Prostate gland (tissue), 2 donors: ENCODE data around the gene PCSK1. TPM values are rescaled to one million over a fixed set of nuclear protein-coding genes. Genes with fewer than 3 reads are reported as not detected.
"Not testable (repeated sequence)": the region's sequence is repeated elsewhere in the genome, so short reads cannot be mapped to it uniquely, and the experiment has no call there.

Source experiments
- DNase-seq: peaks from one replicate; pipeline ENCODE4 v3.0.0-alpha.2; 2019; ENCODE audit warnings: low spot score
- H3K27ac ChIP-seq, 2 donors: fragments of 200-600 bp; sonication (generic); 2 replicates each; pipeline ENCODE4 v1.5.1; 2017 to 2019
- H3K27me3 ChIP-seq: fragments of 200-600 bp; sonication (generic); replicated peaks from 2 replicates; pipeline ENCODE4 v1.5.1; 2019; ENCODE audit not compliant: insufficient read depth
- H3K36me3 ChIP-seq, 2 donors: fragments of 200-600 bp; sonication (generic); 1 replicate in 1 of 2; 2 replicates in 1 of 2; pipeline versions ENCODE4 v1.5.1 to v1.8.1; 2017 to 2019
- H3K4me1 ChIP-seq: fragments of 200-600 bp; sonication (generic); replicated peaks from 2 replicates; pipeline ENCODE4 v1.5.1; 2019
- H3K4me3 ChIP-seq, 2 donors: fragments of 200-600 bp; sonication (generic); 2 replicates each; pipeline ENCODE4 v1.5.1; 2017 to 2019
- H3K9me3 ChIP-seq: fragments of 200-600 bp; sonication (generic); 2 replicates; pipeline ENCODE4 v1.5.1; 2017
- CTCF ChIP-seq, 4 experiments: fragments of 200-600 bp in 2 of 4; fragments of 450-650 bp in 2 of 4; sonication (generic) in 2 of 4; IDR thresholded peaks; 1 replicate in 3 of 4; 2 replicates in 1 of 4; pipeline ENCODE4 v1.5.1; 2016 to 2019; ENCODE audit warnings: antibody characterized with exemption in 4 of 4, mild to moderate bottlenecking in 2 of 4, moderate library complexity in 2 of 4
- POLR2A ChIP-seq: fragments of 450-650 bp; IDR thresholded peaks from one replicate; pipeline ENCODE4 v1.6.1; 2016; ENCODE audit warnings: antibody characterized with exemption, mild to moderate bottlenecking
- POLR2AphosphoS5 ChIP-seq: sonication (generic); formaldehyde crosslinking; IDR thresholded peaks from one replicate; pipeline ENCODE4 v1.6.1; 2017; ENCODE audit warnings: antibody characterized with exemption
- WGBS: methylation state at CpG from one replicate; pipeline ENCODE4 v1.1.5; 2018; 5-methylcytosine and 5-hydroxymethylcytosine counted together
- intact Hi-C: fragments of 100-400 bp; cut with DNase I; formaldehyde crosslinking; loops from one replicate; pipeline ENCODE4 v1.14.2; 2022
- total RNA-seq, 2 donors: library from RNA; depleted of rRNA; stranded (reverse); fragments of >200 nt; gene quantifications; one replicate each; pipeline ENCODE4 v1.1.0, GENCODE V29; 2016

PCSK1 gene
- total RNA-seq, 2 donors from 2014 or later: 0.14 to 0.34 TPM

GRCh38 chr5:96377167-96377566 is 55.9 kb downstream of the PCSK1 start:
- H3K9me3 ChIP-seq: no peaks in the 10 kb centered on the region
- intact Hi-C loops: no loop called here
- no peak for TF ChIP-seq POLR2A
- TF ChIP-seq CTCF (IDR thresholded peaks at IDR 0.05): no peak
- TF ChIP-seq POLR2AphosphoS5: no peak
- WGBS: 48% methylated on average over 2 of the region's 2 CpGs
- no peak for DNase-seq
- no peak overlapping the region for H3K4me3 ChIP-seq
- H3K27ac ChIP-seq: no peak overlapping the region
- H3K36me3 ChIP-seq: no peaks in the 10 kb centered on the region
- no peaks in the 10 kb centered on the region for H3K27me3 ChIP-seq
- no peaks in the 10 kb centered on the region for H3K4me1 ChIP-seq

GRCh38 chr5:96374653-96375052 is 58.4 kb downstream of the PCSK1 start:
- TF ChIP-seq CTCF (IDR thresholded peaks at IDR 0.05) (no peak), POLR2AphosphoS5 (no peak), POLR2A (no peak)
- H3K36me3 ChIP-seq: no peaks in the 10 kb centered on the region
- H3K27me3 ChIP-seq: no peaks in the 10 kb centered on the region
- no peak overlapping the region for H3K4me3 ChIP-seq
- DNase-seq: no peak
- H3K4me1 ChIP-seq: no peaks in the 10 kb centered on the region
- H3K9me3 ChIP-seq: no peaks in the 10 kb centered on the region
- no peak overlapping the region for H3K27ac ChIP-seq
- intact Hi-C loops: no loop called here
- WGBS: 85% methylated on average over 5 of the region's 5 CpGs

GRCh38 chr5:96373381-96373733 is 59.7 kb downstream of the PCSK1 start:
- Histone ChIP-seq H3K27me3 (no peaks in the 10 kb centered on the region), H3K4me3 (no peak overlapping the region), H3K27ac (no peak overlapping the region), H3K4me1 (no peaks in the 10 kb centered on the region), H3K36me3 (no peaks in the 10 kb centered on the region), H3K9me3 (no peaks in the 10 kb centered on the region)
- 81% methylated on average over 4 of the region's 4 CpGs for WGBS
- no peak for DNase-seq
- intact Hi-C loops: no loop called here
- no peak for TF ChIP-seq POLR2A
- no peak for TF ChIP-seq POLR2AphosphoS5
- TF ChIP-seq CTCF (IDR thresholded peaks at IDR 0.05): no peak

GRCh38 chr5:96372726-96373380 is 60.2 kb downstream of the PCSK1 start:
- Histone ChIP-seq H3K27me3 (no peaks in the 10 kb centered on the region), H3K36me3 (no peaks in the 10 kb centered on the region), H3K27ac (no peak overlapping the region), H3K4me1 (no peaks in the 10 kb centered on the region), H3K4me3 (no peak overlapping the region), H3K9me3 (no peaks in the 10 kb centered on the region)
- no peak for DNase-seq
- TF ChIP-seq CTCF (IDR thresholded peaks at IDR 0.05) (no peak), POLR2A (no peak), POLR2AphosphoS5 (no peak)
- intact Hi-C loops: no loop called here
- WGBS: 92% methylated on average over 2 of the region's 2 CpGs

GRCh38 chr5:96370976-96371375 is 62.1 kb downstream of the PCSK1 start:
- Histone ChIP-seq H3K36me3 (no peaks in the 10 kb centered on the region), H3K9me3 (no peaks in the 10 kb centered on the region), H3K27ac (no peak overlapping the region), H3K4me3 (no peak overlapping the region), H3K4me1 (no peaks in the 10 kb centered on the region), H3K27me3 (no peaks in the 10 kb centered on the region)
- DNase-seq: no peak
- no peak for TF ChIP-seq POLR2A
- TF ChIP-seq CTCF (IDR thresholded peaks at IDR 0.05): no peak
- no peak for TF ChIP-seq POLR2AphosphoS5
- WGBS: 70% methylated on average over 2 of the region's 2 CpGs
- intact Hi-C loops: no loop called here

GRCh38 chr5:96367337-96367736 is 65.7 kb downstream of the PCSK1 start:
- not testable (repeated sequence) for H3K4me1 ChIP-seq

More at GRCh38 chr5:96367337-96367736, 65.7 kb downstream of the PCSK1 start:
- H3K27me3 ChIP-seq, DNase-seq, H3K27ac ChIP-seq, H3K4me3 ChIP-seq, H3K36me3 ChIP-seq, H3K9me3 ChIP-seq, intact Hi-C loops: not testable (repeated sequence)
- WGBS: 85% methylated on average over 8 of the region's 8 CpGs
